Activated CD8-positive, alpha-beta memory T cell treated with anti-CD3 and anti-CD28 coated beads for 1 hour (primary cell): ENCODE data around the gene DMRTB1.

Experiments
- DNase-seq, 2 donors: peaks; one replicate each; pipeline ENCODE4 v3.0.0-alpha.2; 2020; ENCODE audit warnings: low read depth in 1 of 2; ENCODE audit errors: extremely low read depth in 1 of 2

Gene DMRTB1

GRCh38 chr1:53459321-53460175 is at the start of gene DMRTB1:
Gene DMRTB1, plus strand, starts transcription at chr1:53459399. Its CDS starts 55 bp downstream, at chr1:53459454.
- no peak for DNase-seq

- DNase-seq: no peak
These were observed 49.5 kb upstream of the DMRTB1 start for GRCh38 chr1:53409695-53410094.

GRCh38 chr1:53410100-53410541 is 49.1 kb upstream of the DMRTB1 start:
- DNase-seq: no peak

GRCh38 chr1:53410701-53411100 is 48.5 kb upstream of the DMRTB1 start:
- no peak for DNase-seq

- no peak for DNase-seq
These were observed 47.6 kb upstream of the DMRTB1 start for GRCh38 chr1:53411541-53412152.

- DNase-seq: no peak
These were observed 46.7 kb upstream of the DMRTB1 start for GRCh38 chr1:53412285-53413174.

GRCh38 chr1:53413175-53414001 is 45.8 kb upstream of the DMRTB1 start:
- peak in 1 of 2 donors; percentile 30 for DNase-seq

GRCh38 chr1:53414632-53415031 is 44.6 kb upstream of the DMRTB1 start:
- DNase-seq: no peak

GRCh38 chr1:53415432-53415831 is 43.8 kb upstream of the DMRTB1 start:
- no peak for DNase-seq

GRCh38 chr1:53416269-53416813 is 42.9 kb upstream of the DMRTB1 start:
- no peak for DNase-seq

- DNase-seq: no peak
These were observed 42.1 kb upstream of the DMRTB1 start for GRCh38 chr1:53417074-53417511.

GRCh38 chr1:53419034-53419433 is 40.2 kb upstream of the DMRTB1 start:
- DNase-seq: no peak

GRCh38 chr1:53420341-53420740 is 38.9 kb upstream of the DMRTB1 start:
- no peak for DNase-seq

- DNase-seq: no peak
These were observed 38.0 kb upstream of the DMRTB1 start for GRCh38 chr1:53421208-53421607.

GRCh38 chr1:53430261-53430660 is 28.9 kb upstream of the DMRTB1 start:
- DNase-seq: no peak

GRCh38 chr1:53430779-53431178 is 28.4 kb upstream of the DMRTB1 start:
- DNase-seq: no peak

- DNase-seq: no peak
These were observed 28.0 kb upstream of the DMRTB1 start for GRCh38 chr1:53431244-53431643.

- DNase-seq: no peak
These were observed 27.2 kb upstream of the DMRTB1 start for GRCh38 chr1:53431805-53432565.

GRCh38 chr1:53432611-53433010 is 26.6 kb upstream of the DMRTB1 start:
- no peak for DNase-seq
